ENCODE measurements around the gene CDC42SE1. TPM values are rescaled to one million over a fixed set of nuclear protein-coding genes. Genes with fewer than 3 reads are reported as not detected.

Gene CDC42SE1
- total RNA-seq, 1 donor from 2014 or later: 69.9 TPM

- no peak for DNase-seq (ENCODE audit: extremely low spot score, unreplicated experiment)
- H3K36me3 Mint-ChIP-seq (ENCODE audit: unreplicated experiment): peaks cover 7% of the 10 kb centered on the region
- H3K27me3 Mint-ChIP-seq (ENCODE audit: unreplicated experiment): no peaks in the 10 kb centered on the region
- TF ChIP-seq CTCF (IDR thresholded peaks at IDR 0.05): no peak
- no peak overlapping the region for H3K4me3 Mint-ChIP-seq (ENCODE audit: unreplicated experiment)
- H3K4me1 Mint-ChIP-seq (ENCODE audit: unreplicated experiment): peaks cover 5% of the 10 kb centered on the region
- no peaks in the 10 kb centered on the region for H3K9me3 Mint-ChIP-seq (ENCODE audit: unreplicated experiment)
- H3K27ac Mint-ChIP-seq (ENCODE audit: unreplicated experiment): no peak overlapping the region
Measured at GRCh38 chr1:151043163-151043562, 16.3 kb downstream of the CDC42SE1 start.

GRCh38 chr1:151039521-151039920 lies 19.9 kb downstream of the CDC42SE1 start:
- Mint-ChIP-seq H3K27me3 (ENCODE audit: unreplicated experiment) (no peaks in the 10 kb centered on the region), H3K36me3 (ENCODE audit: unreplicated experiment) (peaks cover 16% of the 10 kb centered on the region), H3K27ac (ENCODE audit: unreplicated experiment) (no peak overlapping the region), H3K9me3 (ENCODE audit: unreplicated experiment) (no peaks in the 10 kb centered on the region), H3K4me3 (ENCODE audit: unreplicated experiment) (no peak overlapping the region), H3K4me1 (ENCODE audit: unreplicated experiment) (no peaks in the 10 kb centered on the region)
- no peak for TF ChIP-seq CTCF (IDR thresholded peaks at IDR 0.05)
- DNase-seq (ENCODE audit: extremely low spot score, unreplicated experiment): no peak

- no peaks in the 10 kb centered on the region for H3K27me3 Mint-ChIP-seq (ENCODE audit: unreplicated experiment)
- H3K9me3 Mint-ChIP-seq (ENCODE audit: unreplicated experiment): no peaks in the 10 kb centered on the region
- H3K36me3 Mint-ChIP-seq (ENCODE audit: unreplicated experiment): peaks cover 24% of the 10 kb centered on the region
- H3K4me3 Mint-ChIP-seq (ENCODE audit: unreplicated experiment): no peak overlapping the region
- no peaks in the 10 kb centered on the region for H3K4me1 Mint-ChIP-seq (ENCODE audit: unreplicated experiment)
- no peak for DNase-seq (ENCODE audit: extremely low spot score, unreplicated experiment)
- H3K27ac Mint-ChIP-seq (ENCODE audit: unreplicated experiment): no peak overlapping the region
- TF ChIP-seq CTCF (IDR thresholded peaks at IDR 0.05): no peak
Measured at GRCh38 chr1:151037032-151037431, 22.4 kb downstream of the CDC42SE1 start.

- Mint-ChIP-seq H3K9me3 (ENCODE audit: unreplicated experiment) (no peaks in the 10 kb centered on the region), H3K4me1 (ENCODE audit: unreplicated experiment) (no peaks in the 10 kb centered on the region), H3K27ac (ENCODE audit: unreplicated experiment) (no peak within 1 kb of the TSS), H3K36me3 (ENCODE audit: unreplicated experiment) (peaks cover 27% of the 10 kb centered on the region), H3K27me3 (ENCODE audit: unreplicated experiment) (no peaks in the 10 kb centered on the region), H3K4me3 (ENCODE audit: unreplicated experiment) (no peak within 1 kb of the TSS)
- no peak for DNase-seq (ENCODE audit: extremely low spot score, unreplicated experiment)
- no peak for TF ChIP-seq CTCF (IDR thresholded peaks at IDR 0.05)
Measured at GRCh38 chr1:151036356-151036755, 23.1 kb downstream of the CDC42SE1 start, which contains the start of gene BNIPL. Gene BNIPL, plus strand, starts transcription at chr1:151036586. Its CDS starts 140 bp downstream, at chr1:151036726.

GRCh38 chr1:151035167-151035566 lies 24.3 kb downstream of the CDC42SE1 start:
- Mint-ChIP-seq H3K27me3 (ENCODE audit: unreplicated experiment) (no peaks in the 10 kb centered on the region), H3K4me1 (ENCODE audit: unreplicated experiment) (no peaks in the 10 kb centered on the region), H3K36me3 (ENCODE audit: unreplicated experiment) (peaks cover 32% of the 10 kb centered on the region), H3K4me3 (ENCODE audit: unreplicated experiment) (no peak overlapping the region), H3K9me3 (ENCODE audit: unreplicated experiment) (no peaks in the 10 kb centered on the region), H3K27ac (ENCODE audit: unreplicated experiment) (no peak overlapping the region)
- DNase-seq (ENCODE audit: extremely low spot score, unreplicated experiment): no peak
- no peak for TF ChIP-seq CTCF (IDR thresholded peaks at IDR 0.05)

All from osteocyte (in vitro differentiated cells).